Activated CD8-positive, alpha-beta T cell treated with anti-CD3 and anti-CD28 coated beads for 36 hours (primary cell): Measurements from ENCODE around the gene FBXO10. TPM values are rescaled to one million over a fixed set of nuclear protein-coding genes. Genes with fewer than 3 reads are reported as not detected.

ENCODE experiments used
- ATAC-seq: fragments of 200-7000 bp; cut with Tn5 transposase; one replicate; pipeline ENCODE4 v1.10.0; 2021; ENCODE audit warnings: mild to moderate bottlenecking, moderate library complexity
- CTCF ChIA-PET: fragments of 350-600 bp; sonication (Branson Sonifier 250); formaldehyde crosslinking; loops from one replicate; lab custom pipeline; 2021; ENCODE audit warnings: antibody characterized with exemption; lab: Charles Lee
- POLR2A ChIA-PET: fragments of 350-600 bp; sonication (Branson Sonifier 250); formaldehyde crosslinking; loops from one replicate; lab custom pipeline; 2021; ENCODE audit warnings: antibody characterized with exemption; lab: Charles Lee
- DNase-seq: peaks from one replicate; pipeline ENCODE4 v3.0.0-alpha.2; 2020
- H3K27ac Mint-ChIP-seq: one replicate; pipeline ENCODE4 v1.8.0; 2021; ENCODE audit warnings: mild to moderate bottlenecking, mixed read lengths
- H3K27me3 Mint-ChIP-seq: one replicate; pipeline ENCODE4 v1.8.0; 2021; ENCODE audit warnings: mixed read lengths
- H3K36me3 Mint-ChIP-seq: one replicate; pipeline ENCODE4 v1.8.0; 2021; ENCODE audit warnings: low read depth, mixed read lengths
- H3K4me1 Mint-ChIP-seq: one replicate; pipeline ENCODE4 v1.8.0; 2021; ENCODE audit warnings: low read depth, mixed read lengths
- H3K4me3 Mint-ChIP-seq: one replicate; pipeline ENCODE4 v1.8.0; 2021; ENCODE audit warnings: mild to moderate bottlenecking, moderate library complexity, mixed read lengths
- H3K9me3 Mint-ChIP-seq: one replicate; pipeline ENCODE4 v1.8.0; 2021; ENCODE audit warnings: mixed read lengths
- intact Hi-C: fragments of 100-400 bp; cut with micrococcal nuclease; formaldehyde crosslinking; loops from one replicate; pipeline ENCODE4 v1.10.0; 2022
- total RNA-seq, 2 experiments: library from RNA; stranded (reverse); gene quantifications; one replicate each; pipeline ENCODE4 v1.2.3, GENCODE V29; 2021
- TF ChIP-seq, protein P1 (sequence below): fragments of 200-600 bp; IDR thresholded peaks from one replicate; pipeline ENCODE4 v1.8.0; 2022; ENCODE audit warnings: antibody characterized with exemption, mild to moderate bottlenecking

FBXO10 gene
- total RNA-seq, 2 experiments from 2014 or later, result 2.5 to 3.6 TPM

DNA sequence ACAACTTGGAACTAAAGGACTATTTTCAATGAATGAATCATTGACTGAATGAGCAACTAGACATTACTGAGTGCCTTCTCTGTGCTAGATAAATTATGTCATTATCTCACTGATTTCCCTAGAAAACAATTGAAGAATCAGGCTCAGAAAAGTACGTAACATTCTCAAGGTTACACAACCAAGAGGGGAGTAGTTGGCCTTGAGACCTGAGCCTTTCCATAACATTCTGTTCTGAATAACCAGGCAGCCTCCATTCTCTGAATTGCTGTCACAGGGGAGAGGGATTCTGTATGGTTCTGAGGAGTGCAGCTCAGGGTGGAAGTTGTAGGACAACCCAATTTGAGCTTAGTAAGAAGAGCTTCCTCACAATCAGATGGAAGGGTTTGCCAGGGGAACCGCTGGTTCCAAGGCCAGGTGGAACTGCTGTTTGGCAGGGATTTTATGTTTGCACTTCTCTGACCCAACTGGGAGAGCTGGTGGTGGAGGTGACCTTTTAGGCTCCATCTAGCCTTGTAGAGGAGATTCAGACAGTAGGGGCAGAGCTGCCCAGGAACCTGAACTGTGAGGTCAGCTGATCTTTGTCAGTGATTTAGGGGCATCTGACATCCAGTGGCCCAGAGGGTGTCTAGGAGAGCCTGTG lies 74.1 kb downstream of the FBXO10 start:
- peaks cover 17% of the 10 kb centered on the region for H3K4me1 Mint-ChIP-seq
- TF ChIP-seq, protein P1, sequence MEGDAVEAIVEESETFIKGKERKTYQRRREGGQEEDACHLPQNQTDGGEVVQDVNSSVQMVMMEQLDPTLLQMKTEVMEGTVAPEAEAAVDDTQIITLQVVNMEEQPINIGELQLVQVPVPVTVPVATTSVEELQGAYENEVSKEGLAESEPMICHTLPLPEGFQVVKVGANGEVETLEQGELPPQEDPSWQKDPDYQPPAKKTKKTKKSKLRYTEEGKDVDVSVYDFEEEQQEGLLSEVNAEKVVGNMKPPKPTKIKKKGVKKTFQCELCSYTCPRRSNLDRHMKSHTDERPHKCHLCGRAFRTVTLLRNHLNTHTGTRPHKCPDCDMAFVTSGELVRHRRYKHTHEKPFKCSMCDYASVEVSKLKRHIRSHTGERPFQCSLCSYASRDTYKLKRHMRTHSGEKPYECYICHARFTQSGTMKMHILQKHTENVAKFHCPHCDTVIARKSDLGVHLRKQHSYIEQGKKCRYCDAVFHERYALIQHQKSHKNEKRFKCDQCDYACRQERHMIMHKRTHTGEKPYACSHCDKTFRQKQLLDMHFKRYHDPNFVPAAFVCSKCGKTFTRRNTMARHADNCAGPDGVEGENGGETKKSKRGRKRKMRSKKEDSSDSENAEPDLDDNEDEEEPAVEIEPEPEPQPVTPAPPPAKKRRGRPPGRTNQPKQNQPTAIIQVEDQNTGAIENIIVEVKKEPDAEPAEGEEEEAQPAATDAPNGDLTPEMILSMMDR, result no peak
- H3K36me3 Mint-ChIP-seq, result peaks cover 60% of the 10 kb centered on the region
- ATAC-seq (no peak), DNase-seq (no peak)
- no peaks in the 10 kb centered on the region for H3K9me3 Mint-ChIP-seq
- H3K27me3 Mint-ChIP-seq, result no peaks in the 10 kb centered on the region
- ChIA-PET POLR2A (no interaction called here), CTCF (no interaction called here)
- intact Hi-C loops, result no loop called here
- H3K27ac Mint-ChIP-seq, result peak overlapping the region; percentile 35
- no peak overlapping the region for H3K4me3 Mint-ChIP-seq

GRCh38 chr9:37499297-37499696 lies 76.9 kb downstream of the FBXO10 start:
- Mint-ChIP-seq H3K9me3 (no peaks in the 10 kb centered on the region), H3K4me3 (no peak overlapping the region), H3K27me3 (no peaks in the 10 kb centered on the region), H3K36me3 (peaks cover 76% of the 10 kb centered on the region), H3K4me1 (peaks cover 20% of the 10 kb centered on the region), H3K27ac (no peak overlapping the region)
- intact Hi-C loops, result no loop called here
- ChIA-PET CTCF (no interaction called here), POLR2A (interaction anchor here (1.0 to 6.2 kb wide), 2 partner anchors 9 to 13 kb away, joined by 3 to 33 read pairs; partner anchors contain the start of gene POLR1E)
- DNase-seq (no peak), ATAC-seq (no peak)
- TF ChIP-seq, protein P1, result no peak

GRCh38 chr9:37498457-37498856 lies 77.7 kb downstream of the FBXO10 start:
- H3K36me3 Mint-ChIP-seq, result peaks cover 72% of the 10 kb centered on the region

DNA sequence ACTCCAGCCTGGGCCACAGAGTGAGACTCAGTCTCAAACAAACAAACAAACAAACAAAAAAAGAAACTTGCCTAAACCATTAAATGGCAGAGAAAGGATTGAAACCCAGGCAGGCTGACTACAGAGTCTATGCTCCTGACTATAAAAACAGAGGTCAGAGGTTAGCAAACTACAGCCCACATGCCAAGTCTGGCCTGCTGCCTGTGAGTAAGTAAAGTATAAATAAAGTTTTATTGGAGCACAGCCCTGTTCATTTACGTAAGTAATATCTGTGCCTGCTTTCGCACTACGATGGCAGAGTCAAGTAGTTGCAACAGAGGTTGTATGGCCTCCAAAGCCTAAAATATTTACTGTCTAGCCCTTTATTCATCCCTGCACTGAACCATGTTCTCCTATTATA lies 78.9 kb downstream of the FBXO10 start:
- H3K4me3 Mint-ChIP-seq, result no peak overlapping the region
- TF ChIP-seq, protein P1, result no peak
- H3K27me3 Mint-ChIP-seq, result no peaks in the 10 kb centered on the region
- H3K9me3 Mint-ChIP-seq, result no peaks in the 10 kb centered on the region
- DNase-seq (no peak), ATAC-seq (no peak)
- H3K4me1 Mint-ChIP-seq, result peaks cover 3% of the 10 kb centered on the region
- no peak overlapping the region for H3K27ac Mint-ChIP-seq
- intact Hi-C loops, result no loop called here
- H3K36me3 Mint-ChIP-seq, result peaks cover 69% of the 10 kb centered on the region
- POLR2A ChIA-PET, result interaction anchor here (6.2 kb wide), 1 partner anchor 11 kb away, joined by 33 read pairs; the partner anchor contains the start of gene POLR1E
- CTCF ChIA-PET, result no interaction called here

More at GRCh38 chr9:37498457-37498856, 77.7 kb downstream of the FBXO10 start:
- intact Hi-C loops, result no loop called here
- peaks cover 13% of the 10 kb centered on the region for H3K4me1 Mint-ChIP-seq
- no peaks in the 10 kb centered on the region for H3K27me3 Mint-ChIP-seq
- POLR2A ChIA-PET, result interaction anchor here (0.6 to 6.2 kb wide), 2 partner anchors 12 to 14 kb away, joined by 3 to 33 read pairs; partner anchors contain the start of gene POLR1E
- ATAC-seq (no peak), DNase-seq (no peak)
- H3K4me3 Mint-ChIP-seq, result no peak overlapping the region
- no peak overlapping the region for H3K27ac Mint-ChIP-seq
- TF ChIP-seq, protein P1, result no peak
- CTCF ChIA-PET, result no interaction called here
- H3K9me3 Mint-ChIP-seq, result no peaks in the 10 kb centered on the region

- peaks cover 5% of the 10 kb centered on the region for H3K4me1 Mint-ChIP-seq
- ChIA-PET CTCF (interaction anchor here (0.7 kb wide), 1 partner anchor 8 kb away, joined by 3 read pairs; no protein-coding TSS in a partner anchor), POLR2A (interaction anchor here (0.9 to 6.2 kb wide), 9 partner anchors 9 to 96 kb away, joined by 3 to 33 read pairs (median 4); partner anchors contain the start of genes POLR1E and TOMM5)
- H3K9me3 Mint-ChIP-seq, result no peaks in the 10 kb centered on the region
- peak overlapping the region; percentile 52 for H3K27ac Mint-ChIP-seq
- peaks cover 64% of the 10 kb centered on the region for H3K36me3 Mint-ChIP-seq
- ATAC-seq, result no peak
- TF ChIP-seq, protein P1, result no peak
- no peak overlapping the region for H3K4me3 Mint-ChIP-seq
- intact Hi-C loops, result no loop called here
- no peaks in the 10 kb centered on the region for H3K27me3 Mint-ChIP-seq
- DNase-seq, result no peak
These were observed 80.2 kb downstream of the FBXO10 start for GRCh38 chr9:37496020-37496419.
